K562 (cell line): Measurements from ENCODE around the gene ZDHHC22. TPM values are rescaled to one million over a fixed set of nuclear protein-coding genes. Genes with fewer than 3 reads are reported as not detected.
A peak's percentile ranks its signal among the peaks of the same experiment; 100 is the strongest.

Experiments
- CTBP1 ChIP-seq: fragments of 450-650 bp; IDR thresholded peaks from 2 replicates; pipeline ENCODE4 v1.6.1; 2016; ENCODE audit warnings: borderline replicate concordance
- E2F3 ChIP-seq: fragments of 250-450 bp; sonication (Bioruptor Pico); IDR thresholded peaks from 2 replicates; pipeline ENCODE4 v1.4.0; 2020; ENCODE audit warnings: mild to moderate bottlenecking
- ETV5 ChIP-seq: sonication (generic); formaldehyde crosslinking; IDR thresholded peaks from 2 replicates; pipeline ENCODE4 v1.4.0; 2020; ENCODE audit warnings: low read depth, mild to moderate bottlenecking, missing genetic modification reagents
- GATAD2A ChIP-seq: fragments of 450-650 bp; IDR thresholded peaks from 2 replicates; pipeline ENCODE4 v1.6.1; 2017
- GTF2E2 ChIP-seq: fragments of 200-800 bp; sonication (Bioruptor generic); IDR thresholded peaks from 2 replicates; pipeline ENCODE4 v1.6.1; 2016; ENCODE audit warnings: missing genetic modification characterization, missing compliant biosample characterization
- HNRNPH1 ChIP-seq: fragments of 200-400 bp; formaldehyde crosslinking; optimal IDR thresholded peaks from 2 replicates; pipeline ENCODE3; 2017; ENCODE audit warnings: low read depth, mild to moderate bottlenecking, low read length, moderate library complexity
- MCM3 ChIP-seq: fragments of 450-650 bp; IDR thresholded peaks from 2 replicates; pipeline ENCODE4 v1.6.1; 2016
- MEF2D ChIP-seq: conservative IDR thresholded peaks from 2 replicates; pipeline ENCODE4 v1.6.1; 2016; ENCODE audit warnings: low read depth, missing genetic modification characterization, missing compliant biosample characterization
- PKNOX1 ChIP-seq: fragments of 450-650 bp; IDR thresholded peaks from 2 replicates; pipeline ENCODE4 v1.6.1; 2016
- POLR2AphosphoS5 ChIP-seq: IDR thresholded peaks from 2 replicates; pipeline ENCODE4 v1.6.1; 2011; ENCODE audit warnings: mild to moderate bottlenecking, low read depth, low read length, moderate library complexity; ENCODE audit not compliant: control insufficient read depth, insufficient read depth
- POU5F1 ChIP-seq: fragments of 150-350 bp; IDR thresholded peaks from 2 replicates; pipeline ENCODE4 v1.6.1; 2014; ENCODE audit warnings: borderline replicate concordance, low read length, low read depth, mild to moderate bottlenecking; ENCODE audit not compliant: partially characterized antibody
- REST ChIP-seq, 2 experiments: fragments of 450-650 bp; formaldehyde crosslinking in 1 of 2; IDR thresholded peaks; 2 replicates each; pipeline versions ENCODE4 v1.4.0 to v1.6.1; 2014 to 2020; ENCODE audit warnings: mild to moderate bottlenecking in 2 of 2, borderline replicate concordance in 1 of 2, low read depth in 1 of 2
- USF1 ChIP-seq: sonication (generic); formaldehyde crosslinking; IDR thresholded peaks from 2 replicates; pipeline ENCODE4 v1.9.0; 2022; ENCODE audit warnings: mild to moderate bottlenecking, missing genetic modification reagents
- USF2 ChIP-seq: sonication (generic); formaldehyde crosslinking; IDR thresholded peaks from 2 replicates; pipeline ENCODE4 v1.5.0; 2020; ENCODE audit warnings: missing genetic modification reagents
- ZFX ChIP-seq: sonication (generic); formaldehyde crosslinking; IDR thresholded peaks from 2 replicates; pipeline ENCODE4 v1.8.0; 2022; ENCODE audit warnings: mild to moderate bottlenecking, missing genetic modification reagents, moderate library complexity
- ZNF217 ChIP-seq: sonication (generic); formaldehyde crosslinking; IDR thresholded peaks from 2 replicates; pipeline ENCODE4 v1.8.0; 2022; ENCODE audit warnings: mild to moderate bottlenecking, missing genetic modification reagents
- ZNF354B ChIP-seq: fragments of 250-450 bp; sonication (Bioruptor Pico); IDR thresholded peaks from 2 replicates; pipeline ENCODE4 v1.4.0; 2020
- polyA plus RNA-seq, 8 experiments: library from polyadenylated mRNA; depleted of rRNA in 4 of 8; stranded (reverse) in 5 of 8; unstranded in 3 of 8; fragments of >200 nt; fragmentation: Nextera tagmentation in 2 of 8; fragmentation: Illumina TruSeq in 1 of 8; extraction: Ambion mirVana in 2 of 8; extraction: Trizol in 1 of 8; gene quantifications; 2 replicates each; pipeline versions ENCODE4 v1.2.1 to v1.2.3, GENCODE V29; 2011 to 2014; ENCODE audit warnings: inconsistent platforms in 1 of 8, missing spikeins in 1 of 8
- total RNA-seq, 7 experiments: library from RNA; depleted of rRNA in 6 of 7; stranded (reverse); fragments of >200 nt in 6 of 7; fragmentation: Illumina TruSeq in 2 of 7; extraction: Trizol in 2 of 7; gene quantifications; 2 replicates each; pipeline versions ENCODE4 v1.2.1 to v1.2.3, GENCODE V29; 2011 to 2021; ENCODE audit warnings: low replicate concordance in 1 of 7

Gene ZDHHC22
- total and polyA plus RNA-seq, 9 of the 15 experiments (the other 6 are each of a cell fraction or from before 2014, with no cell fraction given), result not detected

GRCh38 chr14:77097700-77098528 is 43.7 kb downstream of the ZDHHC22 start, which contains the start of gene CIPC (continued):
- 0 out of 2 replicates have a peak, but pooled peaks have one; percentile 40 for TF ChIP-seq GTF2E2 (tag)
- peak; percentile 44; the same call in 1 of the 2 replicates for TF ChIP-seq POLR2AphosphoS5
- TF ChIP-seq USF1 (CRISPR knock-in tag), result peak; percentile 97
- TF ChIP-seq ZFX (CRISPR knock-in tag), result peak; percentile 98
- peak; percentile 48 for TF ChIP-seq ETV5 (CRISPR knock-in tag)
- TF ChIP-seq GATAD2A, result peak; percentile 56; the same call in 1 of the 2 replicates
- peak; percentile 97 for TF ChIP-seq USF2 (CRISPR knock-in tag)
- peak; percentile 52 for TF ChIP-seq POU5F1
- no peak for TF ChIP-seq HNRNPH1
- TF ChIP-seq PKNOX1, result peak; percentile 31; the same call in 1 of the 2 replicates
- TF ChIP-seq REST (IDR thresholded peaks at IDR 0.05; ENCODE audit: borderline replicate concordance), result peak; percentile 75
- TF ChIP-seq REST (CRISPR knock-in tag; IDR thresholded peaks at IDR 0.05; ENCODE audit: low read depth), result no peak; the same call in 1 of the 2 replicates
- TF ChIP-seq MCM3, result no peak
- no peak for TF ChIP-seq MEF2D (tag)
- no peak for TF ChIP-seq ZNF217 (CRISPR knock-in tag)
- peak; percentile 53 for TF ChIP-seq CTBP1
- 0 out of 2 replicates have a peak, but pooled peaks have one; percentile 15 for TF ChIP-seq E2F3 (CRISPR knock-in tag)
- TF ChIP-seq ZNF354B (CRISPR knock-in tag), result no peak
